KOPT-K1 (cell line): ENCODE measurements around the gene KCNIP3.

Experiments used
- H3K27ac ChIP-seq: fragments of 200-600 bp; sonication (generic); 2 replicates; pipeline ENCODE4 v1.5.1; 2016; ENCODE audit warnings: antibody characterized with exemption, mild to moderate bottlenecking, low read depth, low read length; ENCODE audit not compliant: poor library complexity, severe bottlenecking
- H3K36me3 ChIP-seq: fragments of 200-600 bp; sonication (generic); 2 replicates; pipeline ENCODE4 v1.5.1; 2017; ENCODE audit warnings: antibody characterized with exemption, mild to moderate bottlenecking, low read length, moderate library complexity; ENCODE audit not compliant: insufficient read depth
- H3K9me3 ChIP-seq: fragments of 200-600 bp; sonication (generic); 2 replicates; pipeline ENCODE4 v1.5.1; 2017; ENCODE audit warnings: antibody characterized with exemption, low read length, mild to moderate bottlenecking; ENCODE audit not compliant: insufficient read depth, poor library complexity, severe bottlenecking

The KCNIP3 gene

DNA sequence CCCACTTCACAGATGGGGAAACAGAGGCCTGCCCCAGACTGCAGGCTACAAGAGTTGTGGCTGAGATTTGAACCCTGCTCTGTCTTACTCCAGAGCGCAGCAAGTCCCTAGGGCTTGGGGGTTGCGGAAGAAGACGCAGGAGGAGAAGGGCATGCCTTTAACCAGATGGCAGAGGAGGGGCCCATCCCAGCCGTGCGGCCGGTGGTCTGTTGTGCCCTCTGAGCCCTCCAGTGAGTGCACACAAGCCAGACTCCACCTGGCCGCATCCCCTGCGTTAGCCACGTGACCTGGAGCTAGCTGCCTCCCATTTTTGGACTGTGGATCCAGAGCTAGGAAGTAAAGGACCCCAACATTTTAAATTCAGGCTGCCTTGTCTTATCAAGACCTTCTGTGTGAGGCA is 2.8 kb downstream of the KCNIP3 start:
- no peaks in the 10 kb centered on the region for H3K36me3 ChIP-seq
- no peak overlapping the region for H3K27ac ChIP-seq
- H3K9me3 ChIP-seq: no peaks in the 10 kb centered on the region

DNA sequence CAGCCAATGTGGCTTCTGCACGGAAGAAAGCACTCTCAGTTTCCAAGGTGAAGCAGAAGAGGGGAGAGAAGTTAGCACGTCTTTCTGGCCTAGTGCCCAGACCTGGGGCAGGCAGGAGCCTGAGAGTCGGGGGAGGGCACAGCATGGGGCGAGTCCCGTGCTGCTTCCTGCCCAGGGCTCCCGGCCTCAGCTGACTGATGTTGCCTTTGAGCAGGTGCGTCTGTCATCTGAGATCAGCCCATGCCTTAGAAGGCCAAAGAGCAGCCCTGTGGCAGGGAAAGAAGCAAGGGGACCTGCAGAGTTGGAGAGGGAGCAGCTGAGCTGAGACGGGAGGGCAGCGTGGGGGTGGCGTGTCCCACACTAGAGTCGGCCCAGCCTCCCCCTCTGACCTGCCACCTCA is 3.3 kb downstream of the KCNIP3 start:
- H3K36me3 ChIP-seq: no peaks in the 10 kb centered on the region
- no peaks in the 10 kb centered on the region for H3K9me3 ChIP-seq

GRCh38 chr2:95301186-95301585 is 4.0 kb downstream of the KCNIP3 start:
- H3K27ac ChIP-seq: no peak overlapping the region
- H3K36me3 ChIP-seq: no peaks in the 10 kb centered on the region

More for the DNA sequence above, 3.3 kb downstream of the KCNIP3 start:
- no peak overlapping the region for H3K27ac ChIP-seq

GRCh38 chr2:95301876-95302641 is 4.9 kb downstream of the KCNIP3 start:
- no peaks in the 10 kb centered on the region for H3K36me3 ChIP-seq
- H3K9me3 ChIP-seq: no peaks in the 10 kb centered on the region
- no peak overlapping the region for H3K27ac ChIP-seq

More at GRCh38 chr2:95301186-95301585, 4.0 kb downstream of the KCNIP3 start:
- no peaks in the 10 kb centered on the region for H3K9me3 ChIP-seq

GRCh38 chr2:95303191-95303919 is 6.2 kb downstream of the KCNIP3 start:
- Histone ChIP-seq H3K27ac (no peak overlapping the region), H3K9me3 (no peaks in the 10 kb centered on the region), H3K36me3 (no peaks in the 10 kb centered on the region)

DNA sequence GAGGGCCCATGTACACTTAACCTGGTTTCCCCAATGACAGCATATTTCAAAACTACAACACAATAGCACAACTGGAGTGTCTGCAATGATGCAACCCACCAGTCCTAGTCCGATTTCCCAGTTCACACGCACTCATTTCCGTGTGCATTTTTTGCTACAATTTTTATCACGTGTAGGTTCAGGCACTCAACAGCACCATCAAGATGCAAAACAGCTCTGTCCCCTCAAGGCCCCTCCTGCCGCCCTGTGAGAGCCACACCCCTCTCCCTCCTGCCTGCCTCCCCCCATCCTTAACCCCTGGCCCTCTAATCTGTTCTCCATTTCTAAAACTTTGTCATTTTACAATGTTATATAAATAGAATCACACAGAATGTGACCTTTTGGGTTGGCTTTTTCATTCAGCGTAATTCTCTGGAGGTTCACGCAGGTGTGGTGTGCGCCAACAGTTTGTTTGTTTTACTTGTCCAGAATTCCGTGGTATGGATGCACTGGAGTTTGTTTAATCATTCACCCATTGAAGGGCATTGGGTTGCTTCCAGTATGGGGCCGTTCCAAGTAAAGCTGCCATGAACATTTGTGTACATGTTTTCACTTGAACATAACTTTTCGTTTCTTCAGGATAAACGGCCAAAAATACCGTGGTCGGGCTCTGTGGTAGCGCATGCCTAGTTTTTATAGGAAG is 8.4 kb downstream of the KCNIP3 start:
- H3K27ac ChIP-seq: no peak overlapping the region

DNA sequence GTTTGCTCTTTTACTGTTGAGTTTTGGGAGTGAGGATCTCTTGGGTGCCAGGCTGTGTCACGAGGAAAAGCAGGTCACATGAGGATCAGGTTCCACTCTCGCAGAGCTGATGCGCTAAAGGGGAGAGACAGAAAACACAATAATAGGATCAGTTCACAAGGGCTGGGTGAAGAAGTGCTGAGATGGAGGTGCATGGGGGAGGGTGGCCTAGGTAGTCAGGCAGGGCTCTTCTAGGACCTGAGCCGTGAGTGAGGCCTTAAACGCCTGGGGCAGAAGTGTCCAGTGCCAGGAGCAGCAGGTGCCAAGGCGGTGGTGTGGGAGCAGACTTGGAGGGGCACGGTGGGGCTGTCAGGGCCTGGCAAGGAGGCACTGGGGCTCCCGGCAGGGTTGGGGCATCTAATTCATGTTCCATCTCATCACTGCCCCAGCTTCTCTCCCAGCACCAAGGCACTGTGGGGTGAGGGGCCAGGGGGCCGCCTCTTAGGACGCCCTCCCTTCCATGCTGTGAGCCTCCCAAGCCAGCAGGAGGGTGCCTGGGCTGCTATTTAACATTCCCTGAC is 9.3 kb downstream of the KCNIP3 start:
- H3K36me3 ChIP-seq: no peaks in the 10 kb centered on the region
- H3K27ac ChIP-seq: no peak overlapping the region
- H3K9me3 ChIP-seq: no peaks in the 10 kb centered on the region

More for the DNA sequence above, 8.4 kb downstream of the KCNIP3 start:
- Histone ChIP-seq H3K36me3 (no peaks in the 10 kb centered on the region), H3K9me3 (no peaks in the 10 kb centered on the region)

GRCh38 chr2:95307036-95307435 is 9.9 kb downstream of the KCNIP3 start:
- Histone ChIP-seq H3K27ac (no peak overlapping the region), H3K36me3 (no peaks in the 10 kb centered on the region), H3K9me3 (no peaks in the 10 kb centered on the region)

- Histone ChIP-seq H3K9me3 (no peaks in the 10 kb centered on the region), H3K27ac (no peak overlapping the region), H3K36me3 (no peaks in the 10 kb centered on the region)
These were observed 10.7 kb downstream of the KCNIP3 start for GRCh38 chr2:95307878-95308277.

GRCh38 chr2:95308426-95308990 is 11.4 kb downstream of the KCNIP3 start:
- Histone ChIP-seq H3K9me3 (no peaks in the 10 kb centered on the region), H3K27ac (no peak overlapping the region)

DNA sequence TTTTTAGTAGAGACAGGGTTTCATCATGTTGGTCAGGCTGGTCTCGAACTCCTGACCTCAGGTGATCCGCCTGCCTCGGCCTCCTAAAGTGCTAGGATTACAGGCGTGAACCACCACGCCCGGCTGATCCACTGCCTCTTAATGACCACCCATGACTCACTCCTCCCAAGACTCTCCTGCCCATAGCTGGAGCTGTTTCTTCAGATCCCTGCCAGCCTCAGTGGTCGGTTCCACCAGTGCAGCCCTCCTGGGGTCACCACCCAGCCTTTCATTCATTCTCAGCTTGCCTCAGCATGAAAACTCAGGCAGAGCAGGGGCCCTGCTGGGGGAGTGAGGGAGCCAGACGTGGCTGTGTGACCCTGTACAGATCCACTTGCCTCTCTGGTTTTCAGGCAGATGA is 12.5 kb downstream of the KCNIP3 start:
- Histone ChIP-seq H3K9me3 (no peaks in the 10 kb centered on the region), H3K36me3 (no peaks in the 10 kb centered on the region), H3K27ac (no peak overlapping the region)

More at GRCh38 chr2:95308426-95308990, 11.4 kb downstream of the KCNIP3 start:
- no peaks in the 10 kb centered on the region for H3K36me3 ChIP-seq

GRCh38 chr2:95310216-95310615 is 13.1 kb downstream of the KCNIP3 start:
- no peaks in the 10 kb centered on the region for H3K9me3 ChIP-seq
- no peaks in the 10 kb centered on the region for H3K36me3 ChIP-seq
- H3K27ac ChIP-seq: no peak overlapping the region

GRCh38 chr2:95310651-95311050 is 13.5 kb downstream of the KCNIP3 start:
- H3K9me3 ChIP-seq: no peaks in the 10 kb centered on the region
- H3K27ac ChIP-seq: no peak overlapping the region
- no peaks in the 10 kb centered on the region for H3K36me3 ChIP-seq

DNA sequence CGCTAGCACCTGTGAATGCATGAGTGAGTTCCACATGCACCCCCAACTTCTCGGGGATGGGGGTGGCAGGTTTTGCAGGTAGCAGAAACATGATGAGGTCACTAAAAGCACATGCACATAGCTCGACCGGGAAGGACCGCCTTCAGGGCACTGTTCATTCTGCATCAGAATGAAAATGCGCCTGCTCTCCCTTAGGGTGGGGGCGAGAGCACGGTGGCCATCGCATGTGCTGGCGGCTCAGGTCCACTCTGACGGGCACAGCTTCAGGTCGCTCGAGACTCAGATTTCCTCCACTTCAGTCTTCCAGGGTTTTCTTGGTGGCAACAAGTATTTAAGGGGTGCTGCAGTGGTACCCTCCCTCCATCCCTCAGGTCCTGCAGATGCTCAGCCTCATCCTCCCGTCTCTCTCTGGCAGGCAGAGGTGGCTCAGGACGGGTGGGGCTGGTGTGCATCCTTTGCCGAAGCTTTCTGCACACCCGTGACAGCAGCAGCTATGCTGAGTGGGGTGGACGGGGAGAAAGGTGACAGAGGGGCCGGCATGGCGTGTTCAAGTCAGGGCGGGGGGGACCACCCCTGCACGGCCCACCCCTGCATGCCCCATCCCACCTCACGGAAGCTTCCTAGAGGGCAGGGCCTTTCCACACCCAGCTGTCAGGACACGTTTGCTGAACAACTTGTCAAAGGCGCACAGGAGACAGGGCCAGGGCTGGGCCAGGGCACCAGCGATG is 14.8 kb downstream of the KCNIP3 start:
- Histone ChIP-seq H3K27ac (no peak overlapping the region), H3K9me3 (no peaks in the 10 kb centered on the region), H3K36me3 (no peaks in the 10 kb centered on the region)
